Measurements from ENCODE around the gene PRDX2.

- TF ChIP-seq EZH2 (IDR thresholded peaks at IDR 0.05; ENCODE audit: borderline replicate concordance, control insufficient read depth, low read depth, low read length): no peak
- no peak for TF ChIP-seq ZZZ3 (IDR thresholded peaks at IDR 0.05; ENCODE audit: control insufficient read depth, insufficient read length, low read depth)
- no peak for TF ChIP-seq TCF12 (IDR thresholded peaks at IDR 0.05; ENCODE audit: low read depth, low read length)
- TF ChIP-seq HDAC6 (IDR thresholded peaks at IDR 0.05; ENCODE audit: unreplicated experiment): no peak
- TF ChIP-seq JUND (IDR thresholded peaks at IDR 0.05; ENCODE audit: low read depth, low read length): no peak
- TF ChIP-seq MXI1 (IDR thresholded peaks at IDR 0.05; ENCODE audit: low read depth, low read length): no peak
Measured at GRCh38 chr19:12773571-12773970, 28.0 kb downstream of the PRDX2 start.

Data from GM12878 (cell line).